Left kidney (tissue), 2 donors: ENCODE measurements around the gene SIM2. TPM values are rescaled to one million over a fixed set of nuclear protein-coding genes. Genes with fewer than 3 reads are reported as not detected.

ENCODE experiments used
- DNase-seq: peaks from one replicate; pipeline ENCODE4 v3.0.0-alpha.2; 2013
- polyA plus RNA-seq: library from polyadenylated mRNA; unstranded; fragments of 120-200 nt; gene quantifications from one replicate; pipeline ENCODE4 v1.2.1, GENCODE V29; 2013; ENCODE audit not compliant: insufficient read length

The SIM2 gene
- polyA plus RNA-seq, 1 donor = 26.9 TPM

- DNase-seq = no peak
Observed at GRCh38 chr21:36709868-36710728, 11.2 kb downstream of the SIM2 start.

- no peak for DNase-seq
Observed at GRCh38 chr21:36710729-36711048, 11.8 kb downstream of the SIM2 start.

GRCh38 chr21:36713746-36714145 is 14.8 kb downstream of the SIM2 start:
- DNase-seq = no peak

- no peak for DNase-seq
Observed at GRCh38 chr21:36716387-36716786, 17.5 kb downstream of the SIM2 start.

- no peak for DNase-seq
Observed at GRCh38 chr21:36716836-36717235, 17.9 kb downstream of the SIM2 start.

GRCh38 chr21:36717976-36718375 is 19.1 kb downstream of the SIM2 start:
- no peak for DNase-seq

GRCh38 chr21:36718951-36719501 is 20.1 kb downstream of the SIM2 start:
- no peak for DNase-seq

GRCh38 chr21:36719614-36720013 is 20.7 kb downstream of the SIM2 start:
- no peak for DNase-seq

GRCh38 chr21:36721817-36722216 is 22.9 kb downstream of the SIM2 start:
- no peak for DNase-seq

- DNase-seq = no peak
Observed at GRCh38 chr21:36722370-36723368, 23.8 kb downstream of the SIM2 start.

GRCh38 chr21:36723371-36723881 is 24.5 kb downstream of the SIM2 start:
- no peak for DNase-seq

- no peak for DNase-seq
Observed at GRCh38 chr21:36724660-36725059, 25.7 kb downstream of the SIM2 start.

- no peak for DNase-seq
Observed at GRCh38 chr21:36725793-36726386, 27.0 kb downstream of the SIM2 start.

GRCh38 chr21:36727866-36728265 is 29.0 kb downstream of the SIM2 start:
- no peak for DNase-seq

GRCh38 chr21:36728371-36729111 is 29.6 kb downstream of the SIM2 start:
- no peak for DNase-seq

GRCh38 chr21:36729310-36729970 is 30.5 kb downstream of the SIM2 start:
- peak; percentile 84 for DNase-seq

- DNase-seq = no peak
Observed at GRCh38 chr21:36730291-36731281, 31.7 kb downstream of the SIM2 start.

GRCh38 chr21:36732217-36732616 is 33.3 kb downstream of the SIM2 start:
- no peak for DNase-seq

- no peak for DNase-seq
Observed at GRCh38 chr21:36732761-36733160, 33.8 kb downstream of the SIM2 start.
